HG02852 (cell line): ENCODE results near the gene GUCD1.
A peak's percentile ranks its signal among the peaks of the same experiment; 100 is the strongest.
"Not testable (repeated sequence)": the region's sequence is repeated elsewhere in the genome, so short reads cannot be mapped to it uniquely, and the experiment has no call there.

Experiments used
- ATAC-seq: cut with Tn5 transposase; IDR thresholded peaks from one replicate; pipeline ENCODE4 v1.9.1; 2021; ENCODE audit warnings: mild to moderate bottlenecking, moderate library complexity; ENCODE audit not compliant: unreplicated experiment

The GUCD1 gene

GRCh38 chr22:24566899-24567511 lies 12.1 kb upstream of the GUCD1 start:
- ATAC-seq: no peak

- no peak for ATAC-seq
Measured at GRCh38 chr22:24565077-24565476, 10.1 kb upstream of the GUCD1 start.

- no peak for ATAC-seq
Measured at GRCh38 chr22:24564376-24565058, 9.6 kb upstream of the GUCD1 start.

GRCh38 chr22:24563246-24563645 lies 8.3 kb upstream of the GUCD1 start:
- ATAC-seq: no peak

GRCh38 chr22:24559471-24559870 lies 4.5 kb upstream of the GUCD1 start:
- ATAC-seq: no peak

GRCh38 chr22:24555165-24556039 lies 464 bp upstream of the GUCD1 start, which contains the start of gene SNRPD3:
SNRPD3 (plus strand) TSS chr22:24555999; CDS start chr22:24557675, 1,676 bp downstream.
- ATAC-seq: peak; percentile 67

GRCh38 chr22:24553597-24554312 lies 1.2 kb downstream of the GUCD1 start:
- ATAC-seq: no peak

GRCh38 chr22:24552503-24553286 lies 2.2 kb downstream of the GUCD1 start:
- ATAC-seq: not testable (repeated sequence)

GRCh38 chr22:24550902-24551435 lies 4.0 kb downstream of the GUCD1 start:
- no peak for ATAC-seq

GRCh38 chr22:24550028-24550901 lies 4.7 kb downstream of the GUCD1 start:
- no peak for ATAC-seq

- ATAC-seq: no peak
Measured at GRCh38 chr22:24548812-24549211, 6.1 kb downstream of the GUCD1 start.

GRCh38 chr22:24543679-24544243 lies 11.2 kb downstream of the GUCD1 start:
- ATAC-seq: no peak

- ATAC-seq: no peak
Measured at GRCh38 chr22:24543185-24543601, 11.7 kb downstream of the GUCD1 start.

GRCh38 chr22:24542641-24543040 lies 12.3 kb downstream of the GUCD1 start:
- no peak for ATAC-seq

- ATAC-seq: no peak
Measured at GRCh38 chr22:24541681-24542515, 13.0 kb downstream of the GUCD1 start.

- ATAC-seq: no peak
Measured at GRCh38 chr22:24540470-24540869, 14.5 kb downstream of the GUCD1 start.

GRCh38 chr22:24536089-24536488 lies 18.8 kb downstream of the GUCD1 start:
- ATAC-seq: no peak

- ATAC-seq: no peak
Measured at GRCh38 chr22:24535348-24535747, 19.6 kb downstream of the GUCD1 start.
